HG03460 (cell line): Measurements from ENCODE around the gene GNG7.
"Not testable (repeated sequence)": the region's sequence is repeated elsewhere in the genome, so short reads cannot be mapped to it uniquely, and the experiment has no call there.

Experiments
- ATAC-seq: cut with Tn5 transposase; IDR thresholded peaks from one replicate; pipeline ENCODE4 v1.9.1; 2021; ENCODE audit not compliant: unreplicated experiment

Gene GNG7

DNA sequence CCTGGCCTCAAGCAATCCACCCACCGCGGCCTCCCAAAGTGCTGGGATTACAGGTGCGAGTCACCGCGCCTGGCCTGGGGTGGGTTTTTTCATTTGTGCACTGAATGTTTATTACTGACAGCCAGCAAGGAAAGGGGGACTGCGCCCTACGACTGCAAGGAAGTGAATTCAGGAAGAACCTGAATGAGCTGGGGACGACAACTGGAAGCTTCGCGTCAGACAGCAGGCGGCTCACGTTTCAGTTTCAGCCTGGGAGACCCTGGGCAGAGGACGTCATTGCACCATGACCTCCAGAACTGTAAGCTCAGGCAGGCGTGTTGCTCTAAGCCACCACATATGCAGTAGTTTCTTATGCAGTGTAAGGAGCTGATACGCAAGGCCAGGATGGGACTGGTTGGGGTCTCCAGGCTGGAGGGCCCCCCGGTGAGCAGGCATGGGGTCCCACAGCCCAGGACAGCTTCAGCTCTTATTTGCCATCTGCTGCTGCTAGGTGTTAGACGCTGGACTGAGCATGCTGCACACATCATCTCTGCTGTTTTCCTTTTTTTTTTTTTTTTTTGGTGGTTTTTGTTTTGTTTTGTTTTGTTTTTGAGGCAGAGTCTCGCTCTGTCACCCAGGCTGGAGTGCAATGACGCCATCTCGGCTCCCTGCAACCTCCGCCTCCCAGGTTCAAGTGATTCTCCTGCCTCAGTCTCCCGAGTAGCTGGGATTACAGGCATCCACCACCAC is 160.0 kb downstream of the GNG7 start:
- ATAC-seq, result no peak

GRCh38 chr19:2540646-2541454 is 161.6 kb downstream of the GNG7 start:
- ATAC-seq, result no peak

GRCh38 chr19:2540251-2540645 is 162.2 kb downstream of the GNG7 start:
- no peak for ATAC-seq

DNA sequence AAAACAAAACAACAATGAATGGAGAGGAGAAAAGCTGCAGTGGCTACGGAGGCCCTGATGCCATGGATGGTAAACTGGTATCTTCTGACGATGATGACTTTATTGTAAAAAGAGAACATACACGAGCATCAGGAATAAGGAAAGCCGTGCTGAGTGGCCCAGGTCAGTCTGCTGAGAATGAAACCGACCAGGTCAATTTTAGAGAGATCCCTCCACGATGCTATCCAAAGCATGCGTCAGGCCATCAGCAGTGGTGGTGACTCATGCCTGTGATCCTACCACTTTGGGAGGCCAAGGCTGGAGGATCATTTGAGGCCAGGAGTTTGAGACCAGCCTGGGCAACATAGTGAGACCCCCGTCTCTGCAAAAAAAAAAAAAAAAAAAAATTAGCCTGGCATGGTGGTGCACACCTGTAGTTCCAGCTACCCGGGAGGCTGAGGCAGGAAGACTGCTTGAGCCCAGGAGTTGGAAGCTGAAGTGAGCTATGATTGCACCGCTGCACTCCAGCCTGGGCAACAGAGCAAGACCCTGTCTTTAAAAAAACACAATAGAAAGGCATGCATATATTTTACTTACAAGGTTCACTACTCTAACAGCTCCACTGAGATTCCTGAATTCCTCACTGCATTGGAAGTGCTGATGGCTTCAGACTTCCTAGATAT is 164.3 kb downstream of the GNG7 start:
- no peak for ATAC-seq

DNA sequence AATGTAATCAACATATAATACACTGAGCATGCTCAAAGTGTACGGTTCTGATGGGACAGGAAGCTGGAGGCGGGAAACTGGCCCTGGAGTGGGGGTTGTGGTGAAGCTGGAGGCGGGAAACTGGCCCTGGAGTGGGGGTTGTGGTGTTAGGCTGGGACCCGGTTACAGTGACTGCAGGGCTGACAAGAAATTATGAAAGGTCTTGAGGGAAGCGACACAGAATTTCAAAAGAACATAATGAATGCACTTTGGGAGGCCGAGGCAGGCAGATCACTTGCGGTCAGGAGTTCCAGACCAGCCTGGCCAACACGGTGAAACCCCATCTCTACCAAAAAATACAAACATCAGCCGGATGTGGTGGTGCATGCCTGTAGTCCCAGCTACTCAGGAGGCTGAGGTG is 164.9 kb downstream of the GNG7 start:
- not testable (repeated sequence) for ATAC-seq

- no peak for ATAC-seq
Observed at GRCh38 chr19:2536461-2536860, 166.0 kb downstream of the GNG7 start.

DNA sequence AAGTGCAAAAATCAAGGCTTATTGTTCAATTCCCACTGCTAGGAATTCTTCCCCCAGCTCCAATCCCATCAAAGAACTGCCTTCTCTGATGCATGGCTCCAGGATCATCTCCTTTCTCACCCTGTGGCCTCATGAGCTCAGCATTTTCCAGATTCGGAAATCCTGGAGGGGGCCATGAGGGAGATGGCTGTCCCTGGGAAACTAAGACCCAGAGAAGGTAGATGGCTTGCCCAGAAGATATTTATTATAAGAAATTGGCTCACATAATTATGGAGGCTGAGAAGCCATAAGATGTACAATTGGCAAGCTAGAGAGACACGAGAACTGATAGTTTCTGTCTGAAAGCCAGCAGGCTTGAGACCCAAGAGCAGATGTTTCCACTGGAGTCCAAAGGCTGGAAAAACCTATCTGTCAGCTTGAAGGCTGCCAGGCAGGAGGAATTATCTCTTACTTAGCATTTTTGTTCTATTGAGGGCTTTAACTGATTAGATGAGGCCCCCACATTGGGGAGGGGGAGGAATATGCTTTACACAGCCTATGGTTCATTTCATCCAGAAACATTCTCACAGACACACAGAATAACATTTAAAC is 168.0 kb downstream of the GNG7 start:
- no peak for ATAC-seq

DNA sequence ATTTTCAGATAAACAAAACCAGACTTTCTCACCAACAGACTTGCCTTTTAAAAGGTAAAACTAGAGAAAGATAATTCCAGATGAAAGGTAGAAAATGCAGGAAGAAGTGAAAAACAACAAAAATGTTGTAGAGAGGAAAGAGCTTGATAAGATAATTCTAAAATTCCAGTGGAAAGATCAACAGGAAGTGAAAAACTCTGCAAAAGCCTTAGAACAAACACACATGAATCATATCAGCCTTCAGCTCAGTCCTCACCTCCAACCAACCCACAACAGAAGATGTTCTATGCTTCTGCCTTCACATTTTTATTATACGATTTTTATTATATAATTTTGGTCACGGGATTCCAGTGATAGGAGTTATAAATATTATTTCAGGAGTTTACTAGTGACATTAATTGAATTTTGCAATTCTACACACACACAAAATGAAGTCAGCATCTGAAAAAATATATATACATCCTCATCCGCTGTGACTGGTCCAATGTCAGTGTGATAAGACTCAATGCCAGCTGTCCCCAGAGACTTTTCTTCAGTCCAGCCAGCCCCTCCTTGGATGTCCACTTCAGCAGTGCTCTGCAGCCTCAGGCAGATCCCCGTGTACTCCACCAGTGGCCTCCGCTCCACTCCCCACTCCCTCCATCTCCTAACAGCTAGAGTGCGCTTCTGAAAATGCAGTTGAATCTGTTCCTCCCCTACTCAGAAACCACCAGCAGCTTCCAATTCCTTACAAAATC is 168.6 kb downstream of the GNG7 start:
- ATAC-seq, result no peak

GRCh38 chr19:2533072-2533425 is 169.4 kb downstream of the GNG7 start:
- no peak for ATAC-seq

GRCh38 chr19:2532252-2533071 is 170.0 kb downstream of the GNG7 start:
- no peak for ATAC-seq

DNA sequence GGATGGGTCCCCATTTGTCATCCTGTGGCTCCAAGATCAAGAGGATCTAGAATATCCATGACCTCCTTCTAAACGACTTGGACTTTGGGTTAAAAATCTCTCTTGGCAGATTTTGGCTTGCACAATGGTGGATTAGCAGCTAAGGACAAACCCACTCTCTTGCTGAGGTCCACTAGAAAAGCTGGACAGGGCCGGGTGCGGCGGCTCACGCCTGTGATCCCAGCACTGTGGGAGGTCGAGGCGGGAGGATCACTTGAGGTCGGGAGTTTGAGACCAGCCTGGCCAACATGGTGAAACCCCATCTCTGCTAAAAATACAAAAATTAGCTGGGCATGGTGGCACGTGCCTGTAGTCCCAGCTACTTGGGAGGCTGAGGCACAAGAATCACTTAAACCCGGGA is 172.6 kb downstream of the GNG7 start:
- ATAC-seq, result not testable (repeated sequence)

- ATAC-seq, result no peak
Observed at GRCh38 chr19:2529473-2529918, 173.0 kb downstream of the GNG7 start.

DNA sequence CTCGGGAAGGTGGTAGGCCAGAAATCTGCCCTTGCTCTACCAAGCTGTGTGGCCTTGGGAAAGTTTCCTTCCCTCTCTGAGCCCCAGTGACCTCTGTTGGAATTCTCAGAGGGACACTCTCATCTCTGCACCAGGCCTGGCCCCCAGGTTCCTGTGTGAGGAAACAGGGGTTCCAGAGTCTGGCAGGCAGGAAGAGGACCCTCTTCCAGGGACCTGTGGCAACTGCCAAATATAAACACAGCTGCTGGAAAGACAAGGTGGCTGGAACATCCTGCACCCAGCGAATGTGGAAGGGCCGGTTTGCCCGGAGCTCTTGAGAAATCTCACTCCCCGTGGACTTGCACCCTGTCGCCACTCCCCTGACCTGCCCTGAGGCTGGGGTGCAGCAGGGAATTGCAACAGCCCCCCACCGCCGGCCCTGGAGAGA is 173.8 kb downstream of the GNG7 start:
- no peak for ATAC-seq

DNA sequence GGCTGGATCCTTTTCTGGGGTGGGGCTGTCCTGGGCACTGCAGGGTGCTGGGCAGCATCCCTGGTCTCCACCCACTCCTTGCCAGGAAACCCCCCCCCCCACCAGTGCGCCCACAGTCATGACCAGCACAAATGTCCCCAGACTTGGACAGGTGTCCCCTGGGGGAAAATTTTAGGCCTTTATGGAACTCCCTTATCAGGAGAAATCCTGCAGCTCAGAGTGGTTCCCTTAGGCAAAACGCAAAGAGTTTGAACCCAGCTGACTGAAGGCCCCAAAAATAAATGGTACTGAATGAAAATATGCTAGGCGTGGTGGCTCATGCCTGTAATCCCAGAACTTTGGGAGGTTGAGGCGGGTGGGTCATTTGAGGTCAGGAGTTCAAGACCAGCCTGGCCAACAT is 174.8 kb downstream of the GNG7 start:
- ATAC-seq, result no peak

DNA sequence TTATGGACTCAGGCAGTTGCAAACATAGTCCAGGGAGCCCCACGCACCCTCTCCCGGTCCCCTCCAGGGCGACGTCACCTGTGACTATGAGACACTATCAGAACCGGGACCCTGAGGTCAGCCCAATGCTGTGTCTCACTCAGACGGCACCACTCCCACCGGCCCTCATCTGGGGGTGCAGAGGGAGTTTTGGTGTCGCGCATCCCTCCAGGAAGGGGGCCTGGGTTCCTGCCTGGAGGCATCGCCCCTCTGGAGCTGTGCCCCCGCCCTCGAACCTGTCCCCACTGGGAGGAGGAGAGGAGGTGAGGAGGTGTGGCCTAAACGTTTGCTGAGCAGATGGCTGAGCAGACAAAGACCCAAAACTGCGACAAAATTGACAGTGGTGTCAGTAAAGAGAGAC is 175.3 kb downstream of the GNG7 start:
- ATAC-seq, result no peak

- no peak for ATAC-seq
Observed at GRCh38 chr19:2524840-2525723, 177.4 kb downstream of the GNG7 start.

DNA sequence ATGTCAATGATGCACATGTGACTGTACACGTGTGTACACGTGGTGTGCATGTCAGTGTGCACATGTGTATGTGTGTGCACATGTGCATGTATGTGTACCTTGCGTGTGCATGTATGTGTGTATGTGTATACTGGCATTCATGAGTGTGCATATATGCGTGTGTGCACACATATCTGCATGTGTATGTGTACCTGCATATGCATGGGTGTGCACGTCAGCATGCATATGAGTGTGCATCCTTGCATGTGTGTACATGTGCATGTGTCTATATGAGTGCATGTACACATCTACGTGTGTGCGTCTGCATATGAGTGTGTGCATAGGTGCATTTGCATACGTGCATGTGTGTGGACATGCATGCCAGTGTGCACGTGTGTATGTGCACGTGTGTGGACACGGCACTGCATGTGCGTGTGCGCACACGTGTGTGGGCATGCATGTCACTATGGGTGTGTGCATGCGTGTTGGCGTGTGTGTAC is 178.1 kb downstream of the GNG7 start:
- no peak for ATAC-seq

- no peak for ATAC-seq
Observed at GRCh38 chr19:2523630-2524311, 178.7 kb downstream of the GNG7 start.
